ENCODE measurements around the gene GALNT14.

GALNT14 gene

GRCh38 chr2:30939364-30939763 is 198.9 kb downstream of the GALNT14 start:
- Histone ChIP-seq H3K4me3 (ENCODE audit: low read depth in 1 of 2, low read length in 1 of 2) (no peak overlapping the region), H3K4me1 (ENCODE audit: control insufficient read depth in 1 of 2, insufficient read depth in 1 of 2, low read depth in 1 of 2, low read length in 1 of 2) (peaks cover 3 to 4% of the 10 kb centered on the region in 2 experiments), H3K27ac (no peak overlapping the region), H3K27me3 (no peaks in the 10 kb centered on the region), H3K9me3 (no peaks in the 10 kb centered on the region), H3K36me3 (peaks cover 12% of the 10 kb centered on the region)
- TF ChIP-seq, protein P1, sequence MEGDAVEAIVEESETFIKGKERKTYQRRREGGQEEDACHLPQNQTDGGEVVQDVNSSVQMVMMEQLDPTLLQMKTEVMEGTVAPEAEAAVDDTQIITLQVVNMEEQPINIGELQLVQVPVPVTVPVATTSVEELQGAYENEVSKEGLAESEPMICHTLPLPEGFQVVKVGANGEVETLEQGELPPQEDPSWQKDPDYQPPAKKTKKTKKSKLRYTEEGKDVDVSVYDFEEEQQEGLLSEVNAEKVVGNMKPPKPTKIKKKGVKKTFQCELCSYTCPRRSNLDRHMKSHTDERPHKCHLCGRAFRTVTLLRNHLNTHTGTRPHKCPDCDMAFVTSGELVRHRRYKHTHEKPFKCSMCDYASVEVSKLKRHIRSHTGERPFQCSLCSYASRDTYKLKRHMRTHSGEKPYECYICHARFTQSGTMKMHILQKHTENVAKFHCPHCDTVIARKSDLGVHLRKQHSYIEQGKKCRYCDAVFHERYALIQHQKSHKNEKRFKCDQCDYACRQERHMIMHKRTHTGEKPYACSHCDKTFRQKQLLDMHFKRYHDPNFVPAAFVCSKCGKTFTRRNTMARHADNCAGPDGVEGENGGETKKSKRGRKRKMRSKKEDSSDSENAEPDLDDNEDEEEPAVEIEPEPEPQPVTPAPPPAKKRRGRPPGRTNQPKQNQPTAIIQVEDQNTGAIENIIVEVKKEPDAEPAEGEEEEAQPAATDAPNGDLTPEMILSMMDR (IDR thresholded peaks at IDR 0.05): no peak

GRCh38 chr2:30938196-30938595 is 200.0 kb downstream of the GALNT14 start:
- H3K9me3 ChIP-seq: no peaks in the 10 kb centered on the region
- TF ChIP-seq, protein P1 (IDR thresholded peaks at IDR 0.05): no peak

DNA sequence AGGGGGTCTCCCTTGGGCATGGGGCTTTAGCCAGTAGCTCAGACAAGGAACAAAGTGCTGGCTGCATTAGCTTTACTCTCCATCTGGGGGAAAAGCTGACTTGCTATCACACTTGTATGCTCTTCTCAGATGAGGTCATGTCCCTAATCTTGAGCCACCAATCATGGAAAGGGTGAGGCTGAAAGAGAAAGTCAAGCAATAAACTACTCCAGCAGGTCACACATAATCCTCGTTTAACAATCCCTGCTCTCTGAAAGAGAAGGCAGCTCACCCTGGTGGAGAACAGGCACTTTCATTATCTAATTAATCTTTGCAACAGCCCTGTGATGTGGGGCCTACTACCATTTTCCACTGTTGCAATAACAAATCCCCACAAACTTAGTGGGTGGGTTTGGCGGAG is 201.3 kb downstream of the GALNT14 start:
- Histone ChIP-seq H3K9me3 (no peaks in the 10 kb centered on the region), H3K4me3 (ENCODE audit: low read depth in 1 of 2, low read length in 1 of 2) (no peak overlapping the region), H3K27ac (no peak overlapping the region), H3K4me1 (ENCODE audit: control insufficient read depth in 1 of 2, insufficient read depth in 1 of 2, low read depth in 1 of 2, low read length in 1 of 2) (peaks cover 23 to 26% of the 10 kb centered on the region in 2 experiments), H3K36me3 (peaks cover 9% of the 10 kb centered on the region), H3K27me3 (no peaks in the 10 kb centered on the region)
- TF ChIP-seq, protein P1 (IDR thresholded peaks at IDR 0.05): no peak

More at GRCh38 chr2:30938196-30938595, 200.0 kb downstream of the GALNT14 start:
- Histone ChIP-seq H3K27me3 (no peaks in the 10 kb centered on the region), H3K36me3 (peaks cover 9% of the 10 kb centered on the region), H3K4me1 (ENCODE audit: control insufficient read depth in 1 of 2, insufficient read depth in 1 of 2, low read depth in 1 of 2, low read length in 1 of 2) (peaks cover 15 to 16% of the 10 kb centered on the region in 2 experiments), H3K4me3 (ENCODE audit: low read depth in 1 of 2, low read length in 1 of 2) (no peak overlapping the region), H3K27ac (no peak overlapping the region)

DNA sequence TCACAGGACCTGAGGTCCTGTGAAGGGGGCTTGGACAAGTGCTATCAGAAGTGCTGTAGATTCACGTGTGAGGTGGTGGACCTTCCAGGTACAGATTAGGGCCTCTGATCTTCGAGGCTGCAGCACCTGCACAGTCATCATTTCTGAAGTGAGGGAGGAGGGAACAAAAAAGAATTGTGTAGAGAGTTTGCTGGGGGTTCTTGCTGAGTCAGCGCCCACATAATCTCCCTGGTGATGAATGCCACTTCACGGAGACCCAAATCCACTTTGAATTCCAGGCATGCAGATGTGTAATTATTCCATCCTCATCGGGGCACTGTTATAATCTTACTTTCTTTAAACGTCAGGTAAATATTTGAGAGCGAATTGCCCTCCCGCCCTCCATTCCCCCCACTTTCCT is 202.4 kb downstream of the GALNT14 start:
- Histone ChIP-seq H3K4me3 (ENCODE audit: low read depth in 1 of 2, low read length in 1 of 2) (no peak overlapping the region), H3K27me3 (no peaks in the 10 kb centered on the region), H3K4me1 (ENCODE audit: control insufficient read depth in 1 of 2, insufficient read depth in 1 of 2, low read depth in 1 of 2, low read length in 1 of 2) (peaks cover 33 to 38% of the 10 kb centered on the region in 2 experiments), H3K36me3 (peaks cover 9% of the 10 kb centered on the region), H3K27ac (no peak overlapping the region), H3K9me3 (no peaks in the 10 kb centered on the region)
- TF ChIP-seq, protein P1 (IDR thresholded peaks at IDR 0.05): no peak

- peaks cover 42 to 46% of the 10 kb centered on the region in 2 experiments for H3K4me1 ChIP-seq (ENCODE audit: control insufficient read depth in 1 of 2, insufficient read depth in 1 of 2, low read depth in 1 of 2, low read length in 1 of 2)
- peak overlapping the region; percentile 44 for H3K27ac ChIP-seq
- TF ChIP-seq, protein P1 (IDR thresholded peaks at IDR 0.05): no peak
- peaks cover 9% of the 10 kb centered on the region for H3K36me3 ChIP-seq
- no peaks in the 10 kb centered on the region for H3K9me3 ChIP-seq
- no peak overlapping the region for H3K4me3 ChIP-seq (ENCODE audit: low read depth in 1 of 2, low read length in 1 of 2)
- H3K27me3 ChIP-seq: no peaks in the 10 kb centered on the region
Observed at GRCh38 chr2:30934066-30934465, 204.2 kb downstream of the GALNT14 start.

GRCh38 chr2:30933496-30933895 is 204.7 kb downstream of the GALNT14 start:
- H3K4me1 ChIP-seq (ENCODE audit: control insufficient read depth in 1 of 2, insufficient read depth in 1 of 2, low read depth in 1 of 2, low read length in 1 of 2): peaks cover 46 to 51% of the 10 kb centered on the region in 2 experiments
- H3K27me3 ChIP-seq: no peaks in the 10 kb centered on the region
- H3K27ac ChIP-seq: peak overlapping the region; percentile 44
- TF ChIP-seq, protein P1 (IDR thresholded peaks at IDR 0.05): no peak
- H3K9me3 ChIP-seq: no peaks in the 10 kb centered on the region
- H3K4me3 ChIP-seq (ENCODE audit: low read depth in 1 of 2, low read length in 1 of 2): no peak overlapping the region
- H3K36me3 ChIP-seq: peaks cover 9% of the 10 kb centered on the region

Data from neutrophil (primary cell).